GM19468 (cell line): ENCODE measurements around the gene CMIP.
"Not testable (repeated sequence)": the region's sequence is repeated elsewhere in the genome, so short reads cannot be mapped to it uniquely, and the experiment has no call there.

Experiments used
- ATAC-seq: cut with Tn5 transposase; IDR thresholded peaks from one replicate; pipeline ENCODE4 v1.9.1; 2021; ENCODE audit warnings: mild to moderate bottlenecking, moderate library complexity, moderate number of reproducible peaks; ENCODE audit not compliant: unreplicated experiment; ENCODE audit errors: extremely low read depth

CMIP gene

DNA sequence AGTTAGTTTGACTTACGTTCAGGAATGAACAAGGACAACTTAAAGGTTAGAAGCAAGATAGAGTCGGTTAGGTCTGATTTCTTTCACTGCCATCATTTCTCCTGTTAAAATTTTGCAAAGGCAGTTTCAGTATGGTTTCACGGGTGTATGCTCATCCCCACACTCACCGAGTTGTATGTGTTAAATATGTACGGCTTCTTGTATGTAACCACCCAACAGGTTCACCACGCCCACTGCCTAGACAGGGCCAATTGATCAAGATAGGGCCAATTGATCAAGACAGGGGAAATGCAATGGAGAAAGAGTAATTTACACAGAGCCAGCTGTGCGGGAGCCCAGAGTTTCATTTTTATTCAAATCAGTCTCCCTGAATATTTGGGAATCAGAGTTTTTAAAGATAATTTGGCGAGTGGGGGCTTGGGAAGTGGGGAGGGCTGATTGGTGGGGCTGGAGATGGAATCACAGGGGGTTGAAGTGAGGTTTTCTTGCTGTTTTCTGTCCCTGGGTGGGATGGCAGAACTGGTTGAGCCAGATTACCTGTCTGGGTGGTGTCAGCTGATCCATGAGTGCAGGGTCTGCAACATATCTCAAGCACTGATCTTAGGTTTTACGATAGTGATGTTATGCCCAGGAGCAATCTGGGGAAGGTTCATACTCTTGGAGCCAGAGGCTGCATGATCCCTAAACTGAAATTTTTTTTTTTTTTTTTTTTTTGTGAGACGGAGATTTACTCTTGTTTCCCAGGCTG is 272.0 kb downstream of the CMIP start:
- peak; percentile 67 for ATAC-seq

DNA sequence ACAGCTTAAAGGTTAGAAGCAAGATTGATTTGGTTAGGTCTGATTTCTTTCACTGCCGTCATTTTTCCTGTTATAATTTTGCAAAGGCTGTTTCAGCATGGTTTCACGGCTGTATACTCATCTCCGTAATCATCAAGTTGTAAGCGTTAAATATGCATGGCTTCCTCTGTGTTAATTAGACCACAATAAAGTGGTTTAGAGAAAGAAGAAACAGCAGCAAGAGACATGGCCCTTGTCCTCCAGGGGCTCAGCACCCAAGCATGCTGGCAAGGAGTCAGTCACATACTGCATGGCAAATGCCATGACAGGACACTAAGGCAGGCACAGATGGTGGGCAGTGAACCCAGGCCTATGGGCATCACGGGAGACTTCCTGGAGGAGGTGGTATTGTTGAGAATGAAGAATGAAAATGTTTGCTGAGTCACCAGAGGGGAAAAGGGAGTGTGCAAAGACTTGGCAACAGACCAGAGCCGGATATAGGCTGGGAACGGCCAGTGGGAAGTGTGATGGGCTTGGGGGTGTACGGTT is 273.1 kb downstream of the CMIP start:
- ATAC-seq: no peak

DNA sequence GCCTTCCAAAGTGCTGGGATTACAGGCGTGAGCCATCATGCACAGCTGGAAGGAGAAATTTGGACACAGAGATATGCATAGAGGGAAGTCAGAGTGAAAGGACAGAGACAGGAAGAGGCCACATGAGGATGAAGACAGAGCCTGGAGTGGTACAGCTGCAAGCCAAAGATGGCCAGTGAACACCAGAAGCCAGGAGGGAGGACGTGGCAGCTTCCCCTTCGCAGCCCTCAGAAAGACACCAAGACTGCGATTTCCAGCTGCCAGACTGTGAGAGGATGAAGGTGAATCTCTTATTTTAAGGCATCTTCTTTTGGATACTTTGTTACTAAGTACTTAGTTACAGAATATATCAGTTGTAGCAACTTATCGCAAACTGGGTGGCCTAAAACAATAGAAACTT is 274.0 kb downstream of the CMIP start:
- ATAC-seq: no peak

DNA sequence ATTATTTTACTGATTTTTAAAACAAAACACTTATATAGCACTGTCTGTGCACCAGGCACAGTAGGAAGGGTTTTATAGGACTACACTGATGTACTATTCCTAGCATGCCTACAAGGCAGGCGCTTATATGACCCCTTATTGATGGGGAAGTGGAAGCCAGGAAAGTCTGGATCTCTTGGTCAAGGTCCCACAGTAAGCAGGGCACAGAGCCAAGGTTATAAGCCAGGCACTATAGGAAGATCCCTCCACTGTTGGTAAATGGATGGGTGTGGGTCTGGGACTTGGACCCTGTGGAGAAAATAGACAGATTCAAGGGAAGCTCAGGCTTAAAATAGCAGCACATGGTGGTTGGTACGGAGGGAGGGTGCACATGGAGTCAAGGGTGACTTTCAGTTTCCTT is 275.4 kb downstream of the CMIP start:
- no peak for ATAC-seq

DNA sequence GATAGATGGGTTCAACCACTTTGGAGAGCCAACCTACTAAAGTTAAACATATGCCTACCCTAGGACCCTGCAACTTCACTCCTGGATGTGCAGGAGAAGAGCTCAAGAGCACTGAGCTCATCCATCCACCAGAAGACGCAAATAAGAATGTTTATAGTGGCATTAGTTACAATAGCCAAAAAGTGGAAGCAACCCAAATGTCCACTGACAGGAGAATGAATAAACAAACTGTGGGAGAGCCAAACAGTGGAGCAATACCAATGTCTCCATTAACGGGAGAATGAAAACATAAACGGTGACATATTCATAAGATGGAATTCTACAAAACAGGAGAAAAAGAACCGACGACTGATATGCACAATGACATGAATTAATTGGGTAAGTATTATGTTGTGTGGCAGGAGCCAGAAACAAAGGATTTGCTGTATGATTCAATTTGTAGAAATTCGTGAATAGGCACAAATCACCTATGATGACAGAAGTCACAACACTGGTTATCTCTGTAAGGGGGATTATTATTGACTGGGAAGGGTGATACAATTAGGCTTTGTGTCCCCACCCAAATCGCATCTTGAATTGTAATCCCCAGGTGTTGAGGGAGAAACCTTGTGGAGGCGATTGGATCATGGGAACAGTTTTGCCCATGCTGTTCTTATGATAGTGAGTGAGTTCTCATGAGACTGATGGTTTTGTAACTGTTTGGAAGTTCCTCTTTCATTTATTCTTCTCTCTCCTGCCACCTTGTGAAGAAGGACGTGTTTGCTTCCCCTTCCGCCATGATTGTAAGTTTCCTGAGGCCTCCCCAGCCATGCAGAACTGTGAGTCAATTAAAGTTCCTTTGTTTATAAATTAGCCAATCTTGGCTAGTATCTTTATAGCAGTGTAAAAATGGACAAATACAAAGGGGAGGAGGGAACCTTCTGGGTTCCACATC is 276.6 kb downstream of the CMIP start:
- ATAC-seq: no peak

DNA sequence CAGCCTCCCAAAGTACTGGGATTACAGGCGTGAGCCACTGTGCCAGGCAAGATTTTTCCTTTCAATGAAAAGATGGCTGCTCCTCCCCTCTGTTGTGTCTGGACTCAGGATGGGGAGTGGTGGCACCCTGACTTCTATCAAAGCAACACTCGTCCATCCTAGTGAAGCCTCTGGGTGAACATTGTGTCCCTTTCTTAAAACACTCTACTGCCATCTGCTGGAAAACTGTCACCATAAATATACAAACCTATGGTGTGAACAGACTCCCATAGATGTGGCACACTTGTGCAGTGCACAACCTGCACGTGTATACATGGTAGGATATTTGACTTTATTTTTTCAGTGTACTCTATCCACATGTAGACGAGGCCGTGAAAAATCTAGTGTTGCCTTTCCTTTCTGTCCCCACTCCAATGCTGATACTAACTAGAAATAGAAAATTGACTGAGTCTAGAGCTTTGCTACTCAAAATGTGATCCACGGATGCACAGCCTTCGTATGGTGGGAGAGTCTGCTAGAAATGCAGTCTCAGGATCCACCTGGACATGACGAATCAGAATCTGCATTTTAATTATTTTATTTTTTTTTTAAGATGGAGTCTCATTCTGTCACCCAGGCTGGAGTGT is 278.6 kb downstream of the CMIP start:
- ATAC-seq: peak; percentile 66

DNA sequence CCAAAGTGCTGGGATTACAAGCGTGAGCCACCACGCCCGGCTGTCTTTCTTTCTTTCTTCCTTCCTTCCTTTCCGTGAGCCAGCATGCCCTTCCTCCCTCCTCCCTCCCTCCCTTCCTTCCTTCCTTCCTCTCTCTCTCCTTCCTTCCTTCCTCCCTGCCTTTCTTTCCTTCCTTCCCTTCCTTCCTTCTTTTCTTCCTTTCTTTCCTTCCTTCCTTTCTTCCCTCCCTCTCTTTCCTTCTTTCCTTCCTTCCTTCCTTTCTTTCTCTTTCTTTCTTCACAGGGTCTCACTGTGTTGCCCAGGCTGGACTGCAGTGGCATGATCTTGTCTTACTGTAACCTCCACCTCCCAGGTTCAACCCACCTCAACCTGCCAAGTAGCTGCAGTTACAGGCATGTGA is 283.8 kb downstream of the CMIP start:
- ATAC-seq: no peak

DNA sequence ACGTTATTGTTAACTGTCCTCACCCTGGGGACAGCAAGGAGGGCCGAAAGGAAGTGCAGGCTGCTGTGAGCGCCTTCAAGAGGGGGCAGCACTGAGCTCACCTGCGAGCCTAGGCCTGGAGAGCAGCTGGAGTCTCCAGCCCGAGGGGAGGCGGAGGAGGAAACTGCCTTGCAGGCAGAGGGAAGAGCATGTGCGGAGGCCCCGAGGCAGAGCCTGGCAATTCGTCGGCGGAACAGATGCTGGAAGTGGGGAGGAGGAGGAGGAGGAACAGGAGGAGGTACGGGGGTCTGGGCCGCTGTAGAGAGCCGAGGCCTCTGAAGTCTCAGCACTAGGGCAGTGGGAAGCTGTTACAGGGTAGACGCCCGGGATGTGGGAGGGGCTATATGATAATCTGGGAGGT is 284.8 kb downstream of the CMIP start:
- ATAC-seq: no peak

DNA sequence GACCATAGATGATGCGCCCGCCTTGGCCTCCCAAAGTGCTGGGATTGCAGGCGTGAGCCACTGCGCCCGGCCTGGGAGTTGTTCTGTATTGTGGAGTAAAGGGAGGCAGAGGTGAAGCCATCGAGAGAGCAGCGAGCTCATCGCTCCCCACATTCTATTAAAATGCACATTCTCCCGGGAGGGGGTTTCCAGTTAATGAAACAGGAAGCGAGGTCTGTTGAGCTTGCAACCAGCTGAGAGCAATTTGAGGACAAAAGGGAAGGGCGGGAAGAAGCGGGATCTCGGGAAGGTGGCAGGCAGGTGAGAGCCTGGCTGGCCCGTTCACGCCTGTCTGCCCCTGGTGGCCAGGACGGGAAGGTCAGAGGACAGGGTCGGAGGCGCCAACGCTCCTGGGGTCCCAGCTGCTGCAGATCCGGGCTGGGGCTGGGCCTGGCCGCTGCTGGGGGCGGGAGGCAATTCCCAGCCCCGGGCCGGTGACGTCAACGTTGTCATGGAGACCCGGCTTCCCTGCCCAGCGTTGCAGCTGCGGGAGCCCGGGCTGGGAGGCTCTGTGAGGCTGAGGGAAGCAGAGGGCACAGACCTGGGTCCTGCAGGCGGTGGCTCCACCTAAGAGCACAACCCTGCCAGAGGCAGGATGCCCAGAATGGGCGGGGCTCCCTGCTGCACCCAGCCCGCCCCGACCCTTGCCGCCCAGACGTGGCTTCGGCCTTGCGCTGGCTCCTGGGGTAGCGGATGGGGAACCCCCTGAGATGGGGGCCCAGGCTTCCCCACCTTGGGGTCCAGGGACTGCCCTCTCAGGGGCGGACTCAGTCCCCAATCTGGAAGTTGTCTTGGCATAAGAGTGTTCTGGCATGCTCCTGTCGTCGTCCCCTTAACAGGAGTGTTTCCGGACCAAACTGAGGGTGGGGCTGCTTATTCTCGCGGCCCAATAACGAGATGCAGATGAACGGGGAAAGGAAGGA is 285.8 kb downstream of the CMIP start:
- ATAC-seq: peak; percentile 51

DNA sequence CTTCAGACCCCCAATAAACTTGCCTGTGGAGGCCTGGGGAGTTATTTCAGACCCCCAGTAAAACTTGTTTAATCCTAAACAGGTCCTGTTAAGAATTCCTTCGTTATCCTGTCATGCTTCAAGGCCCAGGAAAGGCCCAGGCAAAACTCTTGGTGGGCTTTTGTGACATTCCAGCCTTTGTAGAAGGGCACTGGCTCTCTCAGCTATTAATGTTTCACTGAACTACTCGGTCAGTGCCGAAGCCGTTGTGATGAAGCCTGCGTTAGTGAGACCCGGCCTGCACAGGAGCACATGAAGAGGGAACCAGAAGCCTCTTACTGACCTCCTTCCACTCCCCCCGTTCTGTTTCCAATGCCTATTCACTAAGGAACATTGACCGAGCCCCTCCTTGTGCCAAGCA is 287.0 kb downstream of the CMIP start:
- ATAC-seq: no peak

DNA sequence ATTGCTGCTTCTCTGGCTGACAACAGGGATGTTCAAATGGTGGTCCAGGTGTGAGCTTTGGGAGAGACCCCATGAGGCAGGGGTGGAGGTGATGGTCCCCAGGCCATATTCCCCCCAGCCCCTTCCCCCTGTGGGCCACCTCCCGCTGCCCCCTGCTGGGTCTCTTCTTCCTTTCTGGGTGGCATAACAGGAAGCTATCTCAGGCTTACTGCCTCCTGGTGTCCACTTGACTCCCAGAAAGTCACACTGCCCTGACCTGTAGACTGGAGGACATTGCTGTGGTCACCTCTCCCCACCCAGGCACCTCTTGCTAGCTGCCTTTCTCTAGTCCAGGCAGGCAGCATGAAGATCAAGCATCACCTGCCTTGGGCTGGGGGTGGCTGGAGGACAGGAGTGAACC is 288.1 kb downstream of the CMIP start:
- no peak for ATAC-seq

DNA sequence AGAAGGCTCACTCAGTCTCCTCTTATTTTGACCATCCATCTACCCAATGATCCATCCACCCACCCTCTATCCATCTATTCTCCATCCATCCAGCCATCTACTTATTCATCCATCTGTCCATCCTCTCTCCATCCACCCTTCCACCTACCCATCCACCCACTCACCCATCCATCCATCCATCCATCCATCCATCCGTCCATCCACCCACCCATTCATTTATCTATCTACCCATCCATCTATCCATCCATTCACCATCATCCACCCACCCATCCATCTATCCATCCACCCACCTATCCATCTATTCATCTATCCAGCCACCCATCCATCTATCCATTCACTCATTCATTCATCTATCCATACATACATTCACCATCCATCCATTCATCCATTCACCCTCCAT is 288.7 kb downstream of the CMIP start:
- ATAC-seq: no peak

DNA sequence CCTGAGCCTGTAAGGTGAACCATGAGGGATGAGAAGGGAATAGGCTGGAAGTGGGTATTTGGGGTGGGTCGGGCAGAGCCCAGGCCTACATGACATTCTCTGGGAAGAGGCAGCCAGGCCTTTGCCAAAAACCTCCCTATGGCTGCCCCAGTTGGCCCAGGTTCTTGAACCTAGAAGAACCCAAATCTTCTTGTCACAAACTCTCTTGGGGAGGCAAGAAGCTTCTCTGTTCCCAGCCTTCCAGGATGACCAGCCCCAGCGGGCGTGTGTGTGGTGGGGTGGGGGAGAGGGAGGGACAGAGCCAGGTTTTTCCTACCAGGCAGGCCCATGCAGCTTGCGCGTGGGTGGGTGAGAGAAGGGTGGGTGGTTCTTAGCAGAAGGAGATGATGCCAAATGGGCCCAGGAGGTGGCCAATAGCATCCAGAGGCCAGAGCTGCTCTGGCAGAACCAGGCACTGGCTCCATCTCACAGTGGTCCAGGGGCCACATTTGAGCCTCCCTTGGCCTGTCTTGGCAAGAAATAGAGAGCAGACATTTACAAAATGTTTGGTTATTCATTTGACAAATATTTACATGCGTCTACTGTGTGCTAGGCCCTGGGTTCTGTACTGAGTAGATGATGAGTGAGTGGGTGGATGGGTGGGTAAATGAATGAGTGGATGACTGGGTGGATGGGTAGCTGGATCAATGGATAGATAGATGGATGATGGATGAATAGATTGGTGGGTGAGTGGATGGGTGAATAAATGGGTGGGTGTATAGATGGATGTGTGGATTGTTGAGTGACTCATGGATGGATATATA is 290.2 kb downstream of the CMIP start:
- no peak for ATAC-seq

DNA sequence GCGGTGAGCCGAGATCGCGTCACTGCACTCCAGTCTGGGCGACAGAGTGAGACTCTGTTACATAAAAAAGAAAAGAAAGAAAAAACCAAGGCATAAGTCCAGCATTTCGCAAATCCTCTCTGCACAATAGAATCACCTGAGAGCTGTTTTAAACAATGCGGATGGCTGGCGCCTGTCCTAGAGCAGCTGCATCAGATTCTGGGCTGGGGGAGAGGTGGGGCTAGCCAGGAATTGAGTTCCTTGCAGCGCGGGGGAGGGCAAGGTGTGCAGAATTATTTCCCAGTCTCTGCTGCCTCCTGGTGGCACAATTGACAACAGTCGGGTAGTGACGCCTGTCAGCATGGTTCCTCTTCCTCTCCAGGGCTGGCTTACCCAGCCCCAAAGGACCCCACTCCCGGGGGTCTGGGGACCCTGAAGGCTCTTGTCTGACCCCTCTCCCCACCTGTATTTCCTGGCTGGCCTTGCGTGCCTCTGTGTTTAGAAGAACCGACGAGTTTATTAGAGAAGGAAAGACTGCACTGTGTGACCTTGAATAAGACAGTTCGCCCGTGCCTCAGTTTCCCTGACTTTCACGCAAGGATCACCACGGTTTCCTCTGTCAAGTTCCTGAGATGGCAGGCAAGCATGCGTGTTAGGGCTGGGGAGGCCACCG is 293.4 kb downstream of the CMIP start:
- ATAC-seq: no peak

DNA sequence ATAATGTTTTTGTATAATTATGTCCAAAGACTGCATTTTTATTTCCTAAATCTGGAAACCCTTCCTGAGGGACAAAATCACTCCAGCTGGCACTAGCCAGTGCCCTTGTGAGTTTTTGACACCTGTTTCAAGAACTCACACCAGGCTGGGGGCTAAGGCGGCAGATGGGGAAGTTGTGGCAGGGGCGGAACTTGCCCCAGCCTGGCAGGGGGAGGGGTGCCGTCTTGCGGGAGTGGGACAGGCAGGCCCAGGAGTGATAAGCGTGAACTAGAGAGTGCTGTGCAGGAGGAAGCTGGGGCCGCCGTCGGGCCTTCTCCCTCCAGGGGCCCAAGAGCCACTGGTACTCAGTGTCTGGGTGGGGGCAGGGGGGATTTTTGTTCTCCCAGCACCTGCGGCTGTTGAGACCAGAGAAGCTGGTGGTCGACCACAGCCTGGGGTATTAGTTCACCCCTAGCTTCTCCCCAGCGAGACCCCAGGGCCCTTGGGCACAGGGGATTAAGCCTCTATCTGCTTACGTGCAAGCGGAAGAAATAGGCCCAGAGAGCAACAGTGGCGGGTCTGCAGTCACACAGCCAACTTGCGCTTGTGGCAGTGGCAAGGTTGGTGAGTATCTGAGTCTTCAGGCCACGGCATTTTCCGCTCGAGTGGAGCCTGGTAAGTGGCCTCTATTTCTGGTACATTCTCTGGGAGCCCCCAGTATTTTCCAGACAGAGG is 294.3 kb downstream of the CMIP start:
- no peak for ATAC-seq

DNA sequence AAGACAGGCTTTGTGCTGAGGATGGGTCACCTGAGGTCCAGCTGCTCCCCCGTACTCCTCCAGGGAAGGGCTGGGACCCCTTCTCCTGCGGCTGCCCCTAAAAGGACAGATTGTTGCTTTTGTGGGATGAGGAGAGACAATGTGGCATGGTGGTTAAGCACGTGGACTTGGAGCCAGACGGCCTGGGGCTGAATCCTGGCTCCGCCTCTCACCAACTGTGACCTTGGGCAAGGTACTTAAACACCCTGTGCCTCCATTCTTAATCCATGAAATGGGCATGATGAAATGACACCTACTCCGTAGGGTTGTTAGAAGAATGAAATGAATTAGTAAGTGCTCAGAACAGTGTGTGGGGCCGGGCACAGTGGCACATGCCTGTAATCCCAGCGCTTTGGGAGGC is 294.9 kb downstream of the CMIP start:
- ATAC-seq: no peak

DNA sequence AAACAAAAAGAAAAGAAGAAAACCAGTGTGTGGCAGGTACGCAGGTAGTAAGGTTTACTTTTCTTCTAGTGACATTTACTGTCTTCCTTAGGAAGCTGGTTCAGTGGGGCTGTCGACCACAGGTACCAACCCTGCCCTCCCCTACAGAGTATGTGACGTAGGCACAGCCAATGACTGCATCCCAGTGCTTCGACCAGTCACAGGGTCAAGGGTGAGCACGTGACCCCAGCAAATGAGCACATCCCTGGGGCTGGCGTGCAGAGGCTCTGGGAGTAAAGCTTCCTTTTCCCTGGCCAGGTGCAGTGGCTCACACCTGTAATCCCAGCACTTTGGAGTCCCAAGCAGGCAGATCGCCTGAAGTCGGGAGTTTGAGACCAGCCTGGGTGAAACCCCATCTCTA is 295.6 kb downstream of the CMIP start:
- ATAC-seq: no peak

DNA sequence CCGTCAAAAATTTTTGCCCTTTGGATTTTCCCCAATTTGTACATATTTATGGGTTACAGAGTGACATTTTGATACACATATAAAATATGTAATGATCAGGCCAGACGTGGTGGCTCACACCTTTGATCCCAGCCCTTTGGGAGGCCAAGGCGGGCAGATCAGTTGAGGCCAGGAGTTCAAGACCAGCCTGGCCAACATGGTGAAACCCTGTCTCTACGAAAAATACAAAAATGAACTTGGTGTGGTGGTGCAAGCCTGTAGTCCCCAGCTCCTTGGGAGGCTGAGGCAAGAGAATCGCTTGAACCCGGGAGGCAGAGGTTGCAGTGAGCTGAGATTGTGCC is 296.8 kb downstream of the CMIP start:
- ATAC-seq: not testable (repeated sequence)
